ENCODE results near the gene LCE7A.

The LCE7A gene

GRCh38 chr1:152880907-152881306 lies 21.1 kb downstream of the LCE7A start:
- DNase-seq: no peak

GRCh38 chr1:152884085-152884484 lies 24.3 kb downstream of the LCE7A start:
- DNase-seq: no peak

GRCh38 chr1:152884506-152884905 lies 24.7 kb downstream of the LCE7A start:
- DNase-seq: no peak

- DNase-seq: no peak
These were observed 25.3 kb downstream of the LCE7A start for GRCh38 chr1:152884966-152885624.

- DNase-seq: no peak
These were observed 26.3 kb downstream of the LCE7A start for GRCh38 chr1:152886085-152886484.

GRCh38 chr1:152886758-152887409 lies 27.1 kb downstream of the LCE7A start:
- DNase-seq: no peak

- no peak for DNase-seq
These were observed 28.3 kb downstream of the LCE7A start for GRCh38 chr1:152888126-152888525.

- no peak for DNase-seq
These were observed 39.2 kb downstream of the LCE7A start for GRCh38 chr1:152899027-152899426.

- DNase-seq: no peak
These were observed 40.1 kb downstream of the LCE7A start for GRCh38 chr1:152899883-152900282.

GRCh38 chr1:152901631-152902030 lies 41.8 kb downstream of the LCE7A start:
- no peak for DNase-seq

GRCh38 chr1:152902636-152903035 lies 42.8 kb downstream of the LCE7A start:
- DNase-seq: no peak

GRCh38 chr1:152904688-152905440 lies 45.1 kb downstream of the LCE7A start:
- no peak for DNase-seq

- DNase-seq: no peak
These were observed 46.3 kb downstream of the LCE7A start for GRCh38 chr1:152906023-152906565.

- no peak for DNase-seq
These were observed 48.1 kb downstream of the LCE7A start, which contains the start of gene IVL for GRCh38 chr1:152907686-152908601. TSS of gene IVL (plus strand) at chr1:152908546. CDS start at chr1:152909798, 1,252 bp downstream.

- DNase-seq: no peak
These were observed 49.4 kb downstream of the LCE7A start for GRCh38 chr1:152909206-152909605.
